HEK293 (cell line): ENCODE measurements around the gene MAML3.

Source experiments
- CTCF ChIA-PET: fragments of 350-600 bp; formaldehyde crosslinking; extraction: SDS; loops from one replicate; lab custom pipeline; 2021; ENCODE audit warnings: antibody characterized with exemption; lab: Yijun Ruan, JAX
- POLR2A ChIA-PET: fragments of 300-600 bp; formaldehyde crosslinking; extraction: SDS; loops from one replicate; lab custom pipeline; 2020; ENCODE audit warnings: antibody characterized with exemption, inconsistent platforms; lab: Yijun Ruan, JAX
- H3K27ac ChIP-seq: fragments of 200-500 bp; sonication (Bioruptor generic); 2 replicates; pipeline ENCODE4 v1.5.1; 2014; ENCODE audit warnings: low read depth, low read length, control low read depth, inconsistent platforms; ENCODE audit errors: extremely low read depth
- H3K36me3 ChIP-seq, 2 experiments: fragments of 200-500 bp in 1 of 2; sonication (Bioruptor generic) in 1 of 2; 1 replicate in 1 of 2; 2 replicates in 1 of 2; pipeline ENCODE4 v1.5.1; 2014 to 2017; ENCODE audit warnings: inconsistent platforms in 2 of 2, low read length in 2 of 2; ENCODE audit not compliant: control insufficient read depth in 2 of 2, insufficient read depth in 1 of 2
- H3K4me1 ChIP-seq: fragments of 200-500 bp; sonication (Bioruptor generic); 2 replicates; pipeline ENCODE4 v1.5.1; 2014; ENCODE audit warnings: mild to moderate bottlenecking, low read length, inconsistent platforms; ENCODE audit not compliant: control insufficient read depth, insufficient read depth
- H3K4me3 ChIP-seq: 2 replicates; pipeline ENCODE4 v1.5.1; 2011; ENCODE audit warnings: low read depth, mild to moderate bottlenecking, control low read depth, low read length, moderate library complexity
- H3K9me3 ChIP-seq: fragments of 200-500 bp; sonication (Bioruptor generic); 2 replicates; pipeline ENCODE4 v1.5.1; 2014; ENCODE audit warnings: low read depth, low read length, inconsistent platforms; ENCODE audit not compliant: control insufficient read depth, insufficient read depth
- FEZF1 ChIP-seq: fragments of 450-650 bp; formaldehyde crosslinking; IDR thresholded peaks from 2 replicates; pipeline ENCODE4 v1.5.1; 2016; ENCODE audit warnings: missing biosample characterization, missing genetic modification characterization
- GFI1B ChIP-seq: fragments of 450-650 bp; formaldehyde crosslinking; IDR thresholded peaks from 2 replicates; pipeline ENCODE4 v1.5.1; 2016; ENCODE audit warnings: missing biosample characterization, missing genetic modification characterization
- GLI2 ChIP-seq: fragments of 450-650 bp; formaldehyde crosslinking; IDR thresholded peaks from 2 replicates; pipeline ENCODE4; 2017; ENCODE audit warnings: missing biosample characterization, missing genetic modification characterization, low read depth, borderline replicate concordance
- KLF10 ChIP-seq: fragments of 450-650 bp; IDR thresholded peaks from 2 replicates; pipeline ENCODE4 v1.5.1; 2018; ENCODE audit warnings: missing biosample characterization, mild to moderate bottlenecking, missing genetic modification characterization
- SCRT2 ChIP-seq: fragments of 450-650 bp; formaldehyde crosslinking; IDR thresholded peaks from 2 replicates; pipeline ENCODE4 v1.5.1; 2016; ENCODE audit warnings: missing biosample characterization, missing genetic modification characterization
- ZIC2 ChIP-seq: fragments of 450-650 bp; formaldehyde crosslinking; IDR thresholded peaks from 2 replicates; pipeline ENCODE4 v1.5.1; 2016; ENCODE audit warnings: missing biosample characterization, missing genetic modification characterization
- ZNF112 ChIP-seq: fragments of 450-650 bp; formaldehyde crosslinking; IDR thresholded peaks from 2 replicates; pipeline ENCODE4 v1.5.0; 2017; ENCODE audit warnings: missing biosample characterization, missing genetic modification characterization
- ZNF157 ChIP-seq: fragments of 450-650 bp; formaldehyde crosslinking; IDR thresholded peaks from 2 replicates; pipeline ENCODE4 v1.5.1; 2016; ENCODE audit warnings: missing biosample characterization, missing genetic modification characterization
- ZNF274 ChIP-seq, 2 experiments: fragments of 200-500 bp in 1 of 2; fragments of 450-650 bp in 1 of 2; sonication (Bioruptor generic) in 1 of 2; formaldehyde crosslinking in 1 of 2; IDR thresholded peaks; 2 replicates each; pipeline versions ENCODE4 v1.5.1 to v1.6.1; 2014 to 2016; ENCODE audit warnings: borderline replicate concordance in 1 of 2, inconsistent platforms in 1 of 2, low read length in 1 of 2, missing biosample characterization in 1 of 2, missing genetic modification characterization in 1 of 2
- ZNF571 ChIP-seq: fragments of 450-650 bp; formaldehyde crosslinking; IDR thresholded peaks from 2 replicates; pipeline ENCODE4 v1.5.0; 2017; ENCODE audit warnings: missing biosample characterization, missing genetic modification characterization
- ZNF660 ChIP-seq: fragments of 450-650 bp; IDR thresholded peaks from 2 replicates; pipeline ENCODE4 v1.5.1; 2018; ENCODE audit warnings: missing biosample characterization, mild to moderate bottlenecking, missing genetic modification characterization
- ZNF791 ChIP-seq: fragments of 450-650 bp; formaldehyde crosslinking; IDR thresholded peaks from 2 replicates; pipeline ENCODE4 v1.5.1; 2016; ENCODE audit warnings: missing biosample characterization, missing genetic modification characterization
- ZXDB ChIP-seq: fragments of 450-650 bp; formaldehyde crosslinking; IDR thresholded peaks from 2 replicates; pipeline ENCODE4 v1.5.1; 2016; ENCODE audit warnings: missing biosample characterization, missing genetic modification characterization
- TF ChIP-seq, protein P1 (sequence below): fragments of 450-650 bp; formaldehyde crosslinking; IDR thresholded peaks from 2 replicates; pipeline ENCODE4 v1.5.1; 2017; ENCODE audit warnings: missing biosample characterization, missing genetic modification characterization
- TF ChIP-seq, protein P2 (sequence below): fragments of 450-650 bp; formaldehyde crosslinking; IDR thresholded peaks from 2 replicates; pipeline ENCODE4 v1.5.1; 2017; ENCODE audit warnings: missing biosample characterization, missing genetic modification characterization
- TF ChIP-seq, protein P3 (sequence below): fragments of 450-650 bp; formaldehyde crosslinking; IDR thresholded peaks from 2 replicates; pipeline ENCODE4 v1.5.1; 2016; ENCODE audit warnings: missing biosample characterization, missing genetic modification characterization

MAML3 gene

DNA sequence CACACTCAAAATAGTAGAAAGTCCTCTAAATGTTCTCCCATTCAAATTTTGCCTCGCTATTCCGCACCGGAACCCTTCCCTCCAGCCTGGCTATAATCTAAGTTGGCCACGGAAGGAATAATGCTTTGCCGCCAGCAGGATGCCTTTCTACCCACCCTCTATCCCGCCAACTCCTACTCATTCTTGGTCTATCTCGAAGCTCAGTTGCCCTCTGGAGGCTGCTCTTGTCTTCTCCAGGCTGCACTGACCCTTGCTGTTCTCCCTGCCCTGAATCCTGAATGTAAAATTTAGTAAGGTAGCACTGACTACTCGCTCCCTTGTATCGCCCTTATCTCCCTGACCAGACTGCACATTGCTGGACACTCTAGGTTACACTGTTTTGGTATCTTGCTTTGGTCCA lies 275.9 kb downstream of the MAML3 start:
- H3K9me3 ChIP-seq, result no peaks in the 10 kb centered on the region
- H3K4me1 ChIP-seq, result no peaks in the 10 kb centered on the region; the same call in 1 of the 2 replicates
- POLR2A ChIA-PET, result no interaction called here
- H3K27ac ChIP-seq, result no peak overlapping the region
- TF ChIP-seq KLF10, result no peak
- TF ChIP-seq, all 188 proteins: peak for 0
- H3K36me3 ChIP-seq, result no peaks in the 10 kb centered on the region
- CTCF ChIA-PET, result no interaction called here
- H3K4me3 ChIP-seq, result no peak overlapping the region

DNA sequence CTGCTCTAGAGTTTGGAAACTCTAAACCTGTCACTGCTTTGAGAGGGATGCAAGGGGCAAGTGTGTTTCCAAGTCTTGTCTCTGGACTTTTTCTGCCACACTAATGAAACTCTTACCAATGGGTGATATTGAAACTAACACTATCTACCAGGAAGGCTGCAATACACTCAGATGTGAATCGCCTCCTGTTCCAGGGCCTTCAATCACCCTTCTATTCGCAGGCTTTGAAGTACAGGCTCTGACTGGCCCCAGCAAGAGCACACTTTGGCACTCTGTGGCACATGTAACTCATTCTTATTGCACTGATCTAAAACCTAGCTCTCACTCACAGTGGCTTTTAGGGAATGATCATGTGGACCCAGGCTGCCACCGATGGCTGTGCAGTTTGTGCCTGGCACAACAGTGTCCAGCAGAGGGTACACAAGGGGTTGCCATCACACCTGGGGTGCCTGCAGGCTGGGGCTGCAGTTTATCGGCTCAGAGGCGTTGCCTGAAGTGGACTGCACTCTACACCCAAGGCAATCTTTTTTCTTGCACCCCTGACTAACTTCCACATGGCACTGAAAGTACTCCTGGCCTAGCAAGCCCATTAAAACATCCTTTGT lies 277.5 kb downstream of the MAML3 start:
- no peaks in the 10 kb centered on the region; the same call in 1 of the 2 replicates for H3K4me1 ChIP-seq
- TF ChIP-seq, protein P1, sequence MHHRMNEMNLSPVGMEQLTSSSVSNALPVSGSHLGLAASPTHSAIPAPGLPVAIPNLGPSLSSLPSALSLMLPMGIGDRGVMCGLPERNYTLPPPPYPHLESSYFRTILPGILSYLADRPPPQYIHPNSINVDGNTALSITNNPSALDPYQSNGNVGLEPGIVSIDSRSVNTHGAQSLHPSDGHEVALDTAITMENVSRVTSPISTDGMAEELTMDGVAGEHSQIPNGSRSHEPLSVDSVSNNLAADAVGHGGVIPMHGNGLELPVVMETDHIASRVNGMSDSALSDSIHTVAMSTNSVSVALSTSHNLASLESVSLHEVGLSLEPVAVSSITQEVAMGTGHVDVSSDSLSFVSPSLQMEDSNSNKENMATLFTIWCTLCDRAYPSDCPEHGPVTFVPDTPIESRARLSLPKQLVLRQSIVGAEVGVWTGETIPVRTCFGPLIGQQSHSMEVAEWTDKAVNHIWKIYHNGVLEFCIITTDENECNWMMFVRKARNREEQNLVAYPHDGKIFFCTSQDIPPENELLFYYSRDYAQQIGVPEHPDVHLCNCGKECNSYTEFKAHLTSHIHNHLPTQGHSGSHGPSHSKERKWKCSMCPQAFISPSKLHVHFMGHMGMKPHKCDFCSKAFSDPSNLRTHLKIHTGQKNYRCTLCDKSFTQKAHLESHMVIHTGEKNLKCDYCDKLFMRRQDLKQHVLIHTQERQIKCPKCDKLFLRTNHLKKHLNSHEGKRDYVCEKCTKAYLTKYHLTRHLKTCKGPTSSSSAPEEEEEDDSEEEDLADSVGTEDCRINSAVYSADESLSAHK (tag by site-specific recombination), result peak; percentile 63
- TF ChIP-seq ZNF274 (IDR thresholded peaks at IDR 0.05; ENCODE audit: low read length) (no peak), ZNF274 (tag by site-specific recombination; IDR thresholded peaks at IDR 0.05; ENCODE audit: borderline replicate concordance) (no peak)
- POLR2A ChIA-PET, result no interaction called here
- no peak overlapping the region for H3K4me3 ChIP-seq
- H3K9me3 ChIP-seq, result no peaks in the 10 kb centered on the region
- H3K27ac ChIP-seq, result no peak overlapping the region
- CTCF ChIA-PET, result no interaction called here
- H3K36me3 ChIP-seq, result no peaks in the 10 kb centered on the region

DNA sequence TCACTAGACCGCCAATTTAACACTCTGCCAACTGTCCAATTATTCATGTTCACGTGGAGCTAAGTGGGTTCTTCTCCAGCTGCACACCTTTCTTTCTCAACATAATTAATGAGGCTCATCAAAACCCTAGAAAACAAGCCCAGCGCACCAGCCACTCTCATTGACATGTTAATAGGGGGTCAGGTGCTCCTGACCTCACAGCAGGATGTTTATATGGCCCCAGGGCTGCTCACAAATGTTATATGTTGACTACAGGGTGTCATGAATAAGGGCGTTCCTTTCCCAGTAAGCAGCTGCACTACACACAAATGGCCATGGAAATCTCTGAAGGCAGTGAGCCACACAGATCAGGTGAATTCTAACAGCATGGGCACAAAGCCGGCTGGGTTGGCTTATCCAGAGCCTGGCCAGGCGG lies 278.6 kb downstream of the MAML3 start:
- TF ChIP-seq, protein P2, sequence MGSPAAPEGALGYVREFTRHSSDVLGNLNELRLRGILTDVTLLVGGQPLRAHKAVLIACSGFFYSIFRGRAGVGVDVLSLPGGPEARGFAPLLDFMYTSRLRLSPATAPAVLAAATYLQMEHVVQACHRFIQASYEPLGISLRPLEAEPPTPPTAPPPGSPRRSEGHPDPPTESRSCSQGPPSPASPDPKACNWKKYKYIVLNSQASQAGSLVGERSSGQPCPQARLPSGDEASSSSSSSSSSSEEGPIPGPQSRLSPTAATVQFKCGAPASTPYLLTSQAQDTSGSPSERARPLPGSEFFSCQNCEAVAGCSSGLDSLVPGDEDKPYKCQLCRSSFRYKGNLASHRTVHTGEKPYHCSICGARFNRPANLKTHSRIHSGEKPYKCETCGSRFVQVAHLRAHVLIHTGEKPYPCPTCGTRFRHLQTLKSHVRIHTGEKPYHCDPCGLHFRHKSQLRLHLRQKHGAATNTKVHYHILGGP, result 0 out of 2 replicates have a peak, but pooled peaks have one; percentile 33
- TF ChIP-seq FEZF1 (peak; percentile 23; the same call in 1 of the 2 replicates), SCRT2 (tag by site-specific recombination) (no peak), ZIC2 (tag by site-specific recombination) (peak; percentile 52; the same call in 1 of the 2 replicates), GLI2 (tag by site-specific recombination) (no peak)
- TF ChIP-seq, all 188 proteins: peak for 3
- CTCF ChIA-PET, result no interaction called here
- Histone ChIP-seq H3K36me3 (no peaks in the 10 kb centered on the region), H3K4me3 (no peak overlapping the region), H3K9me3 (no peaks in the 10 kb centered on the region), H3K27ac (no peak overlapping the region), H3K4me1 (no peaks in the 10 kb centered on the region; the same call in 1 of the 2 replicates)
- POLR2A ChIA-PET, result no interaction called here

DNA sequence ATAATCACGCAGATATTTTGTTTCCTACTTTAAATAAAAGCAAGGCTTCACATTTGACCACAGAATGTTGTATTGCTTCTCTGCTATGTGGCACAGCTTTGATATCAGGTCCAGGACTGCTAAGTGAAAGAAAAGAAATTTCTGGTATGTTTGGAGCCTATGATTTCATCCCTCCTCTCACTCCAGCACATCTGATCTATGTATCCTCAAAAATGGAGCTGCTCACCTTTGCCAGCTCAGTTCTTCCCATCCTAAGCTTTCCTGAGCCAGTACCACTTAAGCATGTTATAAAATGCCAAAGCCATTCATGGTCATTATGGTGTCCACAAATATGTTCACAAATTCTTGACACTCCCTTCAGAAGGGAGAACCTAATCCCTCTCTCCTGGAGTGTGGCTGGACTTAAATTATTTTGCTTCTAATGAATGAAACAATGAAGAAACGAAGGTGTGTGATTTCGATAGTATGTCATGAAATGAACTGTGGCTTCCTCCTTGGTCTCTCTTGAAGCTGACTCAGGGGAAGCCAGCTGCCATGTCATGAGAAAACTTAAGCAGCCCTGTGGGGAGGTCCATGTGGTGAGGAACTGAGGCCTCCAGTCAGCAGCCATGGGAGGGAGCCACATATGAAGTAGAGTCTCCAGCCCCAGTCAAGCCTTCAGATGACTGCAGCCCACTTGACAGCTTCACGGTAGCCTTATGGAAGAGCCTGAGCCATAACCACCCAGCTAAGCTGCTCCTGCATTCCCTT lies 280.7 kb downstream of the MAML3 start:
- TF ChIP-seq ZNF112 (no peak), ZXDB (no peak), ZNF571 (tag by site-specific recombination) (no peak), ZNF157 (tag by site-specific recombination) (no peak), GFI1B (tag by site-specific recombination) (no peak), ZNF660 (tag by site-specific recombination) (no peak), ZNF791 (tag by site-specific recombination) (no peak)
- TF ChIP-seq, protein P3, sequence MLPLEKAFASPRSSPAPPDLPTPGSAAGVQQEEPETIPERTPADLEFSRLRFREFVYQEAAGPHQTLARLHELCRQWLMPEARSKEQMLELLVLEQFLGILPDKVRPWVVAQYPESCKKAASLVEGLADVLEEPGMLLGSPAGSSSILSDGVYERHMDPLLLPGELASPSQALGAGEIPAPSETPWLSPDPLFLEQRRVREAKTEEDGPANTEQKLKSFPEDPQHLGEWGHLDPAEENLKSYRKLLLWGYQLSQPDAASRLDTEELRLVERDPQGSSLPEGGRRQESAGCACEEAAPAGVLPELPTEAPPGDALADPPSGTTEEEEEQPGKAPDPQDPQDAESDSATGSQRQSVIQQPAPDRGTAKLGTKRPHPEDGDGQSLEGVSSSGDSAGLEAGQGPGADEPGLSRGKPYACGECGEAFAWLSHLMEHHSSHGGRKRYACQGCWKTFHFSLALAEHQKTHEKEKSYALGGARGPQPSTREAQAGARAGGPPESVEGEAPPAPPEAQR, result no peak
- TF ChIP-seq, all 188 proteins: peak for 0
- Histone ChIP-seq H3K36me3 (no peaks in the 10 kb centered on the region), H3K4me1 (no peaks in the 10 kb centered on the region; the same call in 1 of the 2 replicates), H3K27ac (no peak overlapping the region), H3K9me3 (no peaks in the 10 kb centered on the region), H3K4me3 (no peak overlapping the region)
- CTCF ChIA-PET, result interaction anchor here (0.5 to 0.9 kb wide), 2 partner anchors 142 to 555 kb away, joined by 4 read pairs; partner anchors contain the start of gene CLGN
- POLR2A ChIA-PET, result no interaction called here
